HT1080 (cell line): Measurements from ENCODE around the gene IFT20. TPM values are rescaled to one million over a fixed set of nuclear protein-coding genes. Genes with fewer than 3 reads are reported as not detected.

Experiments
- DNase-seq: peaks from one replicate; pipeline ENCODE4 v3.0.0-alpha.2; 2015; ENCODE audit warnings: low read depth
- total RNA-seq: library from RNA; depleted of rRNA; stranded (reverse); fragments of >200 nt; shearing (Covaris generic); gene quantifications from 2 replicates; pipeline ENCODE4 v1.2.3, GENCODE V29; 2014

The IFT20 gene
- total RNA-seq, 1 experiment from 2014 or later = 63.8 TPM

- DNase-seq = peak; percentile 89
Observed at GRCh38 chr17:28338056-28338768, 2.9 kb upstream of the IFT20 start.

- DNase-seq = peak; percentile 82
Observed at GRCh38 chr17:28335959-28336871, 943 bp upstream of the IFT20 start.

- DNase-seq = no peak
Observed at GRCh38 chr17:28334666-28335200, 539 bp downstream of the IFT20 start.

- no peak for DNase-seq
Observed at GRCh38 chr17:28334171-28334570, 1.1 kb downstream of the IFT20 start.

- DNase-seq = no peak
Observed at GRCh38 chr17:28333083-28333746, 2.1 kb downstream of the IFT20 start.

GRCh38 chr17:28331891-28332420 is 3.3 kb downstream of the IFT20 start:
- no peak for DNase-seq

GRCh38 chr17:28330671-28331070 is 4.6 kb downstream of the IFT20 start:
- no peak for DNase-seq

- no peak for DNase-seq
Observed at GRCh38 chr17:28328325-28328724, 6.9 kb downstream of the IFT20 start.

- no peak for DNase-seq
Observed at GRCh38 chr17:28327709-28328108, 7.6 kb downstream of the IFT20 start.

- DNase-seq = no peak
Observed at GRCh38 chr17:28327031-28327607, 8.2 kb downstream of the IFT20 start.

- DNase-seq = no peak
Observed at GRCh38 chr17:28326114-28326513, 9.2 kb downstream of the IFT20 start.

GRCh38 chr17:28325211-28325610 is 10.1 kb downstream of the IFT20 start:
- DNase-seq = no peak

- DNase-seq = no peak
Observed at GRCh38 chr17:28324781-28325180, 10.5 kb downstream of the IFT20 start.

- DNase-seq = no peak
Observed at GRCh38 chr17:28324267-28324745, 11.0 kb downstream of the IFT20 start.

GRCh38 chr17:28320215-28321061 is 14.8 kb downstream of the IFT20 start:
- no peak for DNase-seq

GRCh38 chr17:28319598-28319935 is 15.7 kb downstream of the IFT20 start:
- DNase-seq = peak; percentile 25

- DNase-seq = peak; percentile 97
Observed at GRCh38 chr17:28318759-28319597, 16.3 kb downstream of the IFT20 start, which contains the start of gene TMEM97. Gene TMEM97 (plus strand): TSS chr17:28319200. CDS start chr17:28319240, 40 bp downstream.

- DNase-seq = no peak
Observed at GRCh38 chr17:28317966-28318758, 17.1 kb downstream of the IFT20 start.
